Activated T-cell treated with anti-CD3 and anti-CD28 coated beads for 48 hours (primary cell): Measurements from ENCODE around the gene SURF6.
"Not testable (repeated sequence)": the region's sequence is repeated elsewhere in the genome, so short reads cannot be mapped to it uniquely, and the experiment has no call there.

Experiments used
- DNase-seq: peaks from one replicate; pipeline ENCODE4 v3.0.0-alpha.2; 2020; ENCODE audit warnings: low read depth

SURF6 gene

DNA sequence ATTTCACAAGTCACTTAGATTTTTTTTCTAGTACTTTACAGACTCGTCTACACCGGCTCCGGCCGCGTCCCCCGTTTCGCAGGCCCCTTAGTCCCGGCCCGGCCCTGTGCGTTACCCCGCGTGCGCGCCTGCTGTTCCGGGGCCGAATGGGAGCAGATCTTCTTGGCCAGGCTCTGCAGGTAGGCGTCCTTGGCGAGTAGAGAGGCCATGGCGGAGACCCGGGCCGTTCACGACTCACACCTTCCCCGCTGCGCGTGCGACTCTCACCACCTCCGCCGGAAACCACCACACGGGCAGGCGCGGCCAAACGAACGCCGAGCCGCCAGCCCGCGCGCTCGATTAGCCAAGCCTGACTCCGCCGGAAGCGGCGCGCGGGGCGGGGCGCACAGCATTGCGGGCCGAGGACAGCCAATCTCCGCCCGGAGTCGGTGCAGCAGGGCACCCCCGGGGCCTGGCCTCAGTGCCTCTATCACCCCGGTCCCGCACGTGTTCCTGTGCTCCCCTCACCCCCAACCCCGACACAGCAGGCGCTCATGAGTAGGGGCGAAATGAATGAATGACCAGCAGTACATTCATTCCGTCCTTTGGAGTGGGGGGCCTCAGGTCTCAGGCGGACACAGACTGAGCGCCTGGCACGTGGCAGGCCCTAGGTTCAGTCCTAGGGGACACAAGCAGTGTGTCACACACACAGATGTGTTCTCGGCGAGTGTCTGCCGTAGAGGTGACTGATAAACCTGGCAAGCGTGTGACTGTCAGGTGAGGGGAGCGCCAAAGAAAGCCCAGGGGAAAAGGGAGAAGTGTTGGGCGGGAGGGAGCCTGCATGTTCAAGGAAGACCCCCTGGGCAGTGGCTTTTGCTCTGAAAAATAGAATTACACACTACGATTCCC is at the start of gene SURF6:
TSS of gene SURF6 (minus strand) at position 265 of the 888 bp plus-strand sequence. CDS start at position 209, 56 bp downstream.
- DNase-seq, result peak; percentile 97

DNA sequence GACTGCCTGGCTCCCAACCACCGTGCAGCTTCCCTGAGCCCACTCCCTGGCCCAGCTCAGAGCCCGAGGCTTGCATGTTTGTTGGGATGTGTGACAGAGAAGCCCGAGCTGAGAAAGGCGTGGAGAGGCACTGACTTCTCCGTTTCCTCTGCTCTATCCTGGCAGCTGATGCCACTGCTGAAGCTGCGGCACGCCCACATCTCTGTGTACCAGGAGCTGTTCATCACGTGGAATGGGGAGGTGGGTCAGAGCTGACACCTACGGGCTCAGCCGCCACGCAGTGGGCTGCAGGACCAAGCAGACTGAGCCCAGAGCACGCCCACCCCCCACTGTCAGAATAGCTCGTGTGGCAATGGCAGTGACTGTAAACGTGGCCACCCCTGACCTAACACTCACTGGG is 49.5 kb upstream of the SURF6 start:
- no peak for DNase-seq

DNA sequence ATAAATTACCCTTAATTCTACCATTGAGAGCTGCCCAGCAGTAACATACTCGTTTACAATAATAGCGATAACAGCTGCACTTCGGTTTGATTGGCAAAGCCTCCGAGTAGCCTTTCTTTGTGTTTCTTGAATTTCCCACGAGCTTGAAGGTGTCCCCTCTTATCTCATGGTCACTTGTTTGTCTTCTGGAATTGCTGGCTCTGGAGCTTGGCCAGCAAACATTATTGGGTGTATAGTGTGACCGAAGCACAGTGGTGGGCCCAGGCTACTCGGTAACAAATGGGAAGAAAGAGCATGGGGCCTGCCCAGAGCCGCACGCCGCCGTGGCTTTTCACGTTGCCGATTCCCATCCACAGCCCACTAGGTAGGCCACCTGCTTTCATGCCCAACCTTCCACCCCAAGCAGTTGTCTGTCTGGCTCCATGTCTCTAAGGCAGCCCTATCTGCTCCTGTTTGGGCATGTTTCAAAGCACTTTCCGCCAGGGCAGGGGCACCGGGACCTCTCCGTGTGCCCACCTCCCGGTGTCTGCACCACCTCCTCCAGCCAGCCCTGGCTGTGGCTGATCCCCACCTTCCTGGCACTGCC is 48.8 kb upstream of the SURF6 start:
- no peak for DNase-seq

DNA sequence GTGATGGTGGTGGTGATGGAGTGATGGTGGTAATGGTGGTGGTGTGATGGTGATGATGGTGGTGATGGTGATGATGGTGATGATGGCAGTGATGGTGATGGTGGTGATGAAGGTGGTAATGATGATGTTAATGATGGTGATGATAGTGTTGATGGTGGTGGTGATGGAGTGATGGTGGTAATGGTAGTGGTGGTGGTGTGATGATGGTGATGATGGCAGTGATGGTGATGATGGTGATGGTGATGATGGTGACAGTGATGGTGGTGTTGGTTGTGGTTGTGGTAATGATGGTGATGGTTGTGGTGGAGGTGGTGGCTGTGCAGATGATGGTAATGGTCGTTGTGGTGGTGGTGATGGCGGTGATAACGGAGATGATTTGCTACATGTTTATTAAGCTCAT is 47.5 kb upstream of the SURF6 start:
- DNase-seq, result no peak

DNA sequence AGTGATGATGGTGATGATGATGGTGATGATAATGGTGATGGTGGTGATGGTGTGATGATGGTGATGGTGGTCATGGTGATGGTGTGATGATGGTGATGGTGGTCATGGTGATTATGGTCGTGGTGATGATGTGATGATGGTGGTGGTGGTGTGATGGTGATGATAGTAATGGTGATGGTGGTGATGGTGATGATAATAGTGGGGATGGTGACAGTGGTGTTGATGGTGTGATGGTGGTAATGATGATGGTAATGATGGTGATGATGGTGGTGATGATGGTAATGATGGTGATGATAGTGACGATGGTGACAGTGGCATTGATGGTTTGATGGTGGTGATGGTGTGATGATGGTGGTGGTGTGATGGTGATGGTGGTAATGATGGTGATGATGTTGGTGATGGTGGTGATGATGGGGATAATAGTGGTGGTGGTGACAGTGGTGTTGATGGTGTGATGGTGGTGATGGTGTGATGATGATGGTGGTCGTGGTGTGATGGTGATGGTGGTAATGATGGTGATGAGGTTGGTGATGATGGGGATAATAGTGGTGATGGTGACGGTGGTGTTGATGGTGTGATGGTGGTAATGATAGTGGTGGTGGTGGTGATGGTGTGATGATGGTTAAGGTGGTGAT is 46.6 kb upstream of the SURF6 start:
- DNase-seq, result no peak

DNA sequence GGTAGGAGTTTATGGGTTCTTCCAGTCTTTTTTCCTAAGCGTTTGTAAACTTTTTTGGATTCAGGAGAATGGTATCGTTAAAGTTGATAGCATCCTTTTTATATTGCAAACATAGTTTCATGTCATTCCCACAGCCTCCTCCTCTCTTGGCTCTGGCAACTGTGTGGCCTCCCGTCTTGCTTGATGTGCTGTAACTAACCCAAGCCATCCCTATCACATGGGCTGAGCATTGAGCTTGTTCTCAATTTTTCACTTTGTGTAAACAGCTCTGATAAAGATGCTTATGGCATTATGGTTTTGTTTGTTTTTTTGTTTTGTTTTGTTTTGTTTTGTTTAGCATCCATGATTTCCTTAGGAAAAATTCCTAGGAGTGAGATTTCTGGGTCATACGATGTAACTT is 44.7 kb upstream of the SURF6 start:
- no peak for DNase-seq

DNA sequence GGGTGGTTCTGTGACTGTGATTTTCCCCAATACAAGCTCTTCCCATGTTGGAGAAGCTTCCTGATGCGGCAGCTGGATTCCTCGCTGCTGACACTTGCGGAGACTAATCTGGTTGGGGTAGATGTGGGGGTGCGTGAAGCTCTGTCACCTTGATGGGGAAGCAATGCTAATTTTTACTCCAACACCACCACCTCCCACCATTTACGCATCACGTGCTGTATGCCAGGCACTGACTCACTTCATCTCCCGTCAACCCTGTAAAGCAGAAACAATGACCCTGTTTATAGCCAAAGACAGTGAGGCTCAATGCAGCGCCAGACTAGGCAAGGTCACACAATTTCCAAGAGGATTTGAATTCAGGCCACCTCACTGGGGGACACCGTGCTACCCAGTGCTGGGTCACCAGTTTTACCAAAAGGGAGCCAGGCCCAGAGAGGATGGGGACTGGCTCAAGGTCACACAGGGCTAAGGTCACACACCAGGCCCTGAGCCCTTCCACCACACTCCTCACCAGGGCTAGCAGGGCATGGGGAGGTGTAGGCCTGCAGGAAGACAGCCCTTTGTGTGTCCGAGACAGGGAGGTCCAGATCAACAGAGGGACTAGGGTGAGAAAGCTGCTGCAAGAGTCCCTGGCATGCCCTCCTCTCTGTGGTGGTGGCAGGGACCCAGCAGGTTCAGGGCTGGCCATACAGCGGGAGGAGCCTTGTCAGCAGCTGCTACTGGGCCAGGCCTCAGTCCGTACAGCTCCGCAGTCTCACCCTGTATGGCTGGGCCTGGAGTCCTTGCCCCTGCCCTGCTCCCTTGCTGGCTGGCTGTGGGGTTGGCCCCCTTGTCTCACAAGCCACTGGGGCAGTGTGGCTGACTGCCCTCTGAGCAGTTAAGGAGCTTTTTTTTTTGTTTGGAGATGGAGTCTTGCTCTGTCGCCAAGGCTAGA is 43.4 kb upstream of the SURF6 start:
- no peak for DNase-seq

DNA sequence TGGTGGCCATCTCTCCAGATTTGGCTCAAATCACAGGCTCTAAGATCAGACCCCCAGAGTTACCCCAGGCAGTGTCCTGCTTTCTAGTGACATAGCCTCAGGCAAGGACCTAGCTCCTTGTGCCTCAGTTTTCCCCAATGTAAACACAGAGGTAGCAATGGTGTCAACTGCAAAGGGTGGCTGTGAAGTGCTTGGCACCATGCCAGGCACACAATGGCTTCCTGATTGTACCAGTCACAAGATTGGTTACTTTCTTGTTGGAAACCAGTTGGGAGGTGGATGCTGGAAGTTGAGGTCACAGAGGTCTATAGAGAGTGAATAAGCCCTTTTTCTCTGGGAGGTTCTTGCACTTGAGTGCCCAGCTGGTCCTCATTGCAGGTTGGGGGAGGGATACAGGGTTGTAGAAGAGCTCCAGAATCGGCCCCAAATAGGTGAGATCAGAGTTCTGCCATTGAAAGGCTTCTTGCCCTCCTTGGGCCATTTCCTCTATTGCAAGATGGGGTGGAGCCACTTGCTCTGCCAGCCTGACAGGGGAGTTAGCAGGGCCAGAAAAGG is 42.5 kb upstream of the SURF6 start:
- DNase-seq, result no peak

DNA sequence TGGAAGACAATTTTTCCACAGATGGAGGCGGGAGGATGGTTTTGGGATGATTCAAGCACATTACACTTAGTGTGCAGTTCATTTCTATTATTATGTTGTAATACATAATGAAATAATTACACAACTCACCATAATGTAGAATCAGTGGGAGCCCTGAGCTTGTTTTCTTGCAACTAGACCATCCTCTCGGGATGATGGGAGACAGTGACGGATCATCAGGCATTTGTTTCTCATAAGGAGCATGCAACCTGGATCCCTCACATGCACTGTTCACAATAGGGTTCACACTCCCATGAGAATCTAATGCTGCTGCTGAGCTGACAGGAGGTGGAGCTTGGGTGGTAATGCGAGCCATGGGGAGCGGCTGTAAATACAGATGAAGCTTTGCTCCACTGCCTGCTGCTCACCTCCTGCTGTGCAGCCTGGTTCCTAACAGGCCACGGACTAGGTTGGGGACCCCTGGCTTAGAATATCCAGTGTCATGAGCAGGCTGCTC is 41.8 kb upstream of the SURF6 start:
- DNase-seq, result no peak

DNA sequence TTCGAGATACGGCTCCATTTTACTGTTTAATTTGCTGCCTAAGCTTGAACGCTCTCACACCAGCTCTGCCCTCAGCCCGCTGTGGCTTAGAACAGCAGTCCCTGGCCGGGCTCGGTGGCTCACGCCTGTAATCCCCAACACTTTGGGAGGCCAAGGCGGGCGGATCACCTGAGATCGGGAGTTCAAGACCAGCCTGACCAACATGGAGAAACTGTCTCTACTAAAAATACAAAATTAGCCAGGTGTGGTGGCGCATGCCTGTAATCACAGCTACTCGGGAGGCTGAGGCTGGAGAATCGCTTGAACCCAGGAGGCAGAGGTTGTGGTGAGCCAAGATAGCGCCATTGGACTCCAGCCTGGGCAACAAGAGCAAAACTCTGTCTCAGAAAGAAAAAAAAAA is 41.3 kb upstream of the SURF6 start:
- DNase-seq, result not testable (repeated sequence)

DNA sequence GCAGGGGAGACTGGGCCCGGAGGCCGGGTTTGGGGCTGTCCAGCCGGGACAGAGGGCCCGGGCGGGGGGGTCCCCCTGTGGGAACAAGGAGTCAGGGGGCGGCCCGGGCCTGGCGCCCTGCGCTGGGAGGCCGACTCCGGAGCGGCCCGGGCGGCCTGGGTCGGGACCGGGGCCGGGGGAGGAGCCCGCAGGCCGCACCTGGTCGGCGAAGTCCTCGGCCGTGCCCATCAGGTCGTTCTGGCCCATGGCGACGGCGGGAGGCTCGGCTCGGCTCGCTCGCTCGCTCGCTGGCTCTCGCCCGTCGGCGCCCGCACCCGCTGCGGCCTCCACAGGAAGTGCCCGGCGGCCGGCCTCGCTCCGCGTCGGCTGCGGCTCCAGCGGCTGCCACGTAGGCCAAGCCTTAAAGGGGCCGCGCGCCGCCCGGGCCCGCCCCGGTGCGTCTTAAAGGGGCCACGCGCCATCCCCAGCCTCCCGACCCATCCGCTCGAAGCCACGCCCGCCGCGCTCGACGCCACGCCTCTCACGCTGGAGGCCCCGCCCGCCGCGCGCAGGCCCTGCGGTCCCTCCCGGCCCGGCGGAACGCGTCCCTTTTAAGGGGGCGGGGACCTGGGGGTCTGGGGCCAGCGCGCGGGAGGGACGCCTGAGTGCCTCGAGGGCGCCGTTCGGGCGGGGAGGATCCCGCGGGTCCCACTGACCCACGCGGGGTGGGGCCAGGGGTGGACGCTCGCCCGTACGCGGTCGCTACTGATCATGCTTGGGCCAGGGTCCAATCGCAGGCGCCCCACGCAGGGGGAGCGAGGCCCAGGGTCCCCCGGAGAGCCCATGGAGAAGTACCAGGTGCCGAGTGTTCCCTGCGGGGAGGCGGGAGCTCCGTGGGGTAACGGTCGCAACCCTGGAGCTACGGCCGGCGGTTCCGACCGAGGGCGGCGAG is 40.0 kb upstream of the SURF6 start, which contains the start of the genes STKLD1 and SURF4:
TSS of gene STKLD1 (plus strand) at position 643 of the 931 bp plus-strand sequence. CDS start at position 751, 108 bp downstream.
TSS of gene SURF4 (minus strand) at position 337 of the 931 bp plus-strand sequence. CDS start at position 246, 91 bp downstream.
- DNase-seq, result peak; percentile 98

DNA sequence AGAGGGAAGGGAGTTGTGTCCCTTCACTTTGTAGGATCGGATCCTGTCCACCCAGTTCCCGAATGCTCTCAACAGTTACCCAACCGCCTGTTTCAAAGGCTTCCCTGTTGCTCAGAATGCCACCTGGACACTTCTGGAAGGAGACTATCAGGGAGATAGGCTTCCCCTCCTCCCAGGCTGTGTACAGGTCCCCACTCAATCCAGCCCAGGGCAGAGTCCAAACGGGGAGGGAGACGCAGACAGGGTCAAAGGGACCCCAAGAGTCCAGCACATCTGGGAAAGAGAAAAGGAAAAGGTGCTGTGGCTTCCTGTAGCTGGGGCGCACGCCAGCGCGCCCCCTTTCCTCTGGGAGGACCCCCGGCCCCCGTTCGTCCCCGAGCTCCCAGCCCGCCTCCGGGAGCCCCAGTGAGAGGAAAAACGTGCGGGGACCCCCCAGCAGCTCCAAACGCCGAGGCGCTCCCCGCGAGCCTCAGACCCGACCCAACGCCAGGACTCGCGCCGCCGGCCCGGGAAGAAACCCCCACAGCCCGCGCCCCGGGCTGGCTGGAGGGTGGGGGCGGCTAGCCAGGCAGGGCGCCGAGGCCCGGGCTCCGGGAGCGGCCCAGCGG is 39.2 kb upstream of the SURF6 start:
- DNase-seq, result no peak

DNA sequence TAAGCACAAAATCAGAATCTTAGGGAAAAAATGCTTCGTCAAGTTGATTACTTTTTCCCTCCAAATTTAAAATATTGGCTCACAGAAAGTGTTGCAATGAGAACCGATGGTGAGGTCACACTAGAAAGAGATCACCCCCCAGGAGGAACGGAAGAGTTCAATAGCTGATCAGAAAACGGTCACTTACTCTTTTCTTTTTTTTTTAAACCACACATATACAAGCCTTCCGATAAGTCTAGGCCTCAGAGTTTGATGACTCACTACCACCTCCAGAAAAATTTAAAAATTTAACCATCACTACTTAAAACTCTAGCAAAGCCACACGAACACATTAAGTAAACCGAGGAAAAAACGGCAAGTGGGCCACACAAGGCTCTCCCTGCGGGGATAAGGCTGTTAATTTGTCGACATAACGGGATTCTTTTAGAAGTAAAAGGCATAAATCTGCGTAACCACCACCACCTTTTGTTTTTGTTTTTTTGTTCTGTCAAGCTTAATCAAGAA is 38.7 kb upstream of the SURF6 start:
- DNase-seq, result no peak

DNA sequence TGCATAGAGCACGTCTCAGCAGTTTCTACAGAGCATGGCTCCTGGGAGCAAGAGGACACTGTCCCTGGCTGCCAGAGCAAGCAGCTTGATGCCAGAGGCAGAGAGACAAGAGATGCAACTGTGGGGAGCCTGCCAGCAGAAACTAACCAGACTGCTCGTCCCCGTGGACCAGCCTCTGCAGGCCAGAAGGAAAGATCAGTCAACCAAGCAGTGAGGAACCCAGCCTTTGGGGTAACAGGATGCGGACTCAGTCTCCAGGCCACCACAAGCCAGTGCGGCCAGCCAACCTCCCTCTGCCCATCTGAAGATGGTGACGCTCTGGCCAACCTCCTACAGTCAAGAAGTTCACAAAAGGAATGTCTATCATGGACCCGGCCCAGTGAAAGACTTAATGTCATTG is 36.2 kb upstream of the SURF6 start:
- no peak for DNase-seq

DNA sequence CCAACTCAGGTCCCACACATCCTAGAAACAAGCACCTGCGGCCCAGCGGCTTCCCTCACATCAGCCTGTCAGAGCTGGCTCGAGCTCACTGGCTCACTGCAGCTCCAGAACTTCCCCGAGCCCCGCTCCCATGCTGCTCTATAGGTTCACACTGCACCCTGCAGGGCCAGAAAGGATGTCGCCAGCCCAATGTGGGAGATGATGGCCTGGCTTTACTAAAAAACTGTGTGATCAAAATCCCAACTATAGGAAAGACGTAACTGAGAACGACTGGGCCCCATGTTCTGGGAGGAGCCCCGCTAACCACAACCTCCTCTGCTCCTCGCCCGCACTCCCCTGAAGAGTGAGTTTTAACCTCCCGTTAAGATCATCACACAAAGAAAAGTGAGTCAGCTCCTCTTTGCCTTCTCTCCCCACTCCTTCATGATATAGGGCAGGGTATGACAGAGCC is 35.3 kb upstream of the SURF6 start:
- peak; percentile 73 for DNase-seq

DNA sequence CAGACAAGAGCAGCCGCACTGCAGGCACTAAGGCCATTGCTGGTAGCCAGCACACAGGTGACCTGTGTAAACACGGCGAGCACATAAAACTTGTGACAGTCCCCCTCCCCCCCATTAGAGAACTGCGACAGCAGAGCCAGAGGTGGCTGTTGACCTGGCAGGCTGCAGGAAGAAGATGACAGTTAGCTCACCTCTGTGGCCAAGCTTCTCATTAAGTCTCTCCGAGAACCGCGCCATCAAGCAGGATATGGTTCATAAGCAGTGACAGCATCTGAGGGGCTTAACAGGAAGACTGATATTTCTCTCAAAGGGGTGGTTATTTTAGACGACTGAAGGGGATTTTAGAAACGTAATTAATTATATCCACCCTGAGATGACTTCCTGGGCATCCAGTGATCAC is 34.7 kb upstream of the SURF6 start:
- no peak for DNase-seq

DNA sequence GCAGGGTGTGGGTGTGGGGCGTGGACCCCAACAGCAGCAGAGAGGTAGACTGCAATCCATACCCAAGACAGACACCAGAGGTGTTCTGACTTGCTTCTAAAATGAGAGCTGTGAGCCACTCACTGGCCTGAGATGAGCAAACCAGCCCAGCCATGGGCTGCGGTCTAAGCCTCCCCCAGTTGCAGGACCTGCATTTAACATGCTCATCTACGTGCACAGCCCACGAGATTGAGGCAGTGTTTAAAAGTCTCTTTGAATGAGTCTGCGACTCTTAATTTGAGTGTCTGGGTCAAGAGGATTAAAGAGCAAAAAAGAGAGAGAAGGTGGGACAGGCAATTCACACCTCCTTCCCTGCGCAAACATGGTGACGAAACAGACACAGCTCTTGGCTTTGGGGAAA is 33.9 kb upstream of the SURF6 start:
- DNase-seq, result no peak

DNA sequence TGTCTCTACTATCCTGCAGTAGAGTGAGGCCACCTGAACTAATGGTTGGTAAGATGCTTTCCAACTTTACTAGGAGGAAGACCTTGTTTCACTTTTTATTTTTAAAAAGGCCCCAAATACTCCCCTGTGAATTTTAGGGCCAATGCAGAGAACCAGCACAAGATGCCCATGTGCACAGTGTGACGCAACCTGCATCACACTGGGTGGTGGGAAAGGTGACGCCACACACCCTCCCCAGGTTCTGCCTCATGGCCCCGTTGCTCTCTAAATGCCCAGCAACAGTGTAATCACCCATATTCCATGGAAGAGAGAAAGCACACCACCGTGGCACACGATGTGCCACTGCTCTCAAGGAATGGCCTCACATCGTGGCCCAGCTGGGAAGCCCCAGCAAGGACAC is 33.4 kb upstream of the SURF6 start:
- DNase-seq, result no peak

DNA sequence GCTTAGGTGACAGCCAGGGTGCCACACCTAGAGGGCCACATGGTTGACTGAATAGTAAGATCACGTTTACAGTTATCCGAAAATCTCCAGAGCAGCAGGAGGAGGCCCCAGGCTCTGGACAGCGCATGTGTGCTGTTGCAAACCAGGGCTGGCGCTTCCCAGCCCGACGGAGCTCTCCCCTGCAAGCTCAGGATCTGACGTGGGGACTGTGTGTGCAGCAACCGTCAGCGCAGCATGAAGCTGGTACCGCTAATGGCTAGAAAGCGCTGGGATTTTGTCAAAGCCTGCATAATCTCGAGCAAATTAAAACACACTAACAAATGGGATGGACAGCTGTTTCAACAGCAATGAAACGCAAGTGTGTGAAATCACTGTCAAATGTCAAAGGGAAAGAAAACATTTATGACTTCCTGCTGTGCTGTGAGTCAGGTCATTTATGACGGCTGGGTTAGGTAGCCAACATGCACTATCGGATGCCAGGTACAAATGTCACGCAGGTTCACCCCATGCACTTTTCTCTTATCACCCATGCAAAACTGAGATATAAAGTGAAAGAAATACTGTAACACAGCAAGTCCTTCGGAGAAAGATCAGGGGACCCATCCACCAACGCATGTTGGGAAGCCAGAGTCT is 32.4 kb upstream of the SURF6 start:
- DNase-seq, result no peak
